LNCAP (cell line): ENCODE measurements around the gene AJUBA.
A peak's percentile ranks its signal among the peaks of the same experiment; 100 is the strongest.

Experiments used
- TF ChIP-seq, protein P1 (sequence below): fragments of 450-650 bp; IDR thresholded peaks from 2 replicates; pipeline ENCODE4 v1.5.1; 2017; ENCODE audit warnings: mild to moderate bottlenecking

The AJUBA gene

DNA sequence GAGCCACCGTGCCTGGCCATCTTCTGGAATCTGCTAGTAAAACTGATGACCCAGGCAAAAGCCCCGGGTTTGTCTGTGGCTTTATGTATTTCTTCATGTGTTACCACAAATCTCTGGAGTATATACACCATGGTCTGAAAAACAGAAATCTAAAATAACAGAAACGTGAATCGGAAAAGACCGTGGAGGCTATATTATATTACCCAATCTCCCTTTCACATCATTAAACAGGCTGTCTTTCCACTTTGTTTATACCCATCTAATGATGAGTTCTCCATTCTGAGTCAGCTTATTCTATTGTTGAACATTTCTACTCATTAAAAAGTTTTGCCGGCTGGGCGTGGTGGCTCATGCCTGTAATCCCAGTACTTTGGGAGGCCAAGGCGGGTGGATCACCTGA is 9.5 kb upstream of the AJUBA start:
- TF ChIP-seq, protein P1, sequence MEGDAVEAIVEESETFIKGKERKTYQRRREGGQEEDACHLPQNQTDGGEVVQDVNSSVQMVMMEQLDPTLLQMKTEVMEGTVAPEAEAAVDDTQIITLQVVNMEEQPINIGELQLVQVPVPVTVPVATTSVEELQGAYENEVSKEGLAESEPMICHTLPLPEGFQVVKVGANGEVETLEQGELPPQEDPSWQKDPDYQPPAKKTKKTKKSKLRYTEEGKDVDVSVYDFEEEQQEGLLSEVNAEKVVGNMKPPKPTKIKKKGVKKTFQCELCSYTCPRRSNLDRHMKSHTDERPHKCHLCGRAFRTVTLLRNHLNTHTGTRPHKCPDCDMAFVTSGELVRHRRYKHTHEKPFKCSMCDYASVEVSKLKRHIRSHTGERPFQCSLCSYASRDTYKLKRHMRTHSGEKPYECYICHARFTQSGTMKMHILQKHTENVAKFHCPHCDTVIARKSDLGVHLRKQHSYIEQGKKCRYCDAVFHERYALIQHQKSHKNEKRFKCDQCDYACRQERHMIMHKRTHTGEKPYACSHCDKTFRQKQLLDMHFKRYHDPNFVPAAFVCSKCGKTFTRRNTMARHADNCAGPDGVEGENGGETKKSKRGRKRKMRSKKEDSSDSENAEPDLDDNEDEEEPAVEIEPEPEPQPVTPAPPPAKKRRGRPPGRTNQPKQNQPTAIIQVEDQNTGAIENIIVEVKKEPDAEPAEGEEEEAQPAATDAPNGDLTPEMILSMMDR = no peak

DNA sequence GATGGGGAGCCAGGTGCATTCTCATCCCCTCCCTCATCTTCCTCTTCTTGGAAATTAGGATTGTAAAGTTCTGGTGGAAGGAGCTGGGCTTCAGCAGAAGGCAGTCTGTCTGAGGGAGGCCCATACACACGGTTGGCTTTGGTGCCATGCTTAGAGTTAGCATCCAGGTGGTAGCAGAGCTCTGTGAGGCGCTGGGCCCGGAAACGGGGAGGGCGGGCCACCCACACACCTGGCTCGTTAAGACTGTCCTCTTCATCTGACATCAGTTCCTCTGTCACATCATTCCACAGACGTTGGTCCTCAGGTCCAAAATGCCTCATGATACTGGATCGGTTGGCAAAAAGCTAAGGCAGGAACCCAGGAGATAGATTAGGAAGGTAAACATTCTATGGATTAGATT is 4.9 kb upstream of the AJUBA start:
- TF ChIP-seq, protein P1 = no peak

DNA sequence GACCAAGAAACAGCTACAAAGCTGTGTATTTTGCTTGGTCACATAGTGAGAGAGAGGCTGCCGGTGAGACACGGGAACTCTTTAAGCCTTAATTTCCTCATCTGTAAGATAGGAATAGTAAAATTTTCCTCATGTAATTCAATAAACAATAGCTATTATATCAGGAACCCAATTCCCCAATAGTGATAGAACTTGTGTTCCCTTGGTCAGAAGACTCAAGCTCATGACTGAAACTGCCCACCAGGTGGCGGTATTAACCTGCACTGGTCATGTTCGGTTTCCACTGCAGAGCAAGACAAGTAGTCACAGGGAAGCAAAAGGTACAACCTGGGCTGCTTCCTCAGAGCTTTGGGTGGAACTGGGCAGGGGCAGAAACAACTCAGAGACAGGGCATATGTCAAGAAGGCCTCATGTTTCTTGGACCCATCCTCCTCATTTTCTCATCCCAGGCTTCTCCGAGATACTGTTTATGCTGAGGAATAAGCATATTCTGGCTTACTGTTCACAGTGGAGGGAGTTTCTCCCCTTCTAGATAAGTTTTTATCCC is 4.2 kb upstream of the AJUBA start:
- TF ChIP-seq, protein P1 = peak; percentile 88

DNA sequence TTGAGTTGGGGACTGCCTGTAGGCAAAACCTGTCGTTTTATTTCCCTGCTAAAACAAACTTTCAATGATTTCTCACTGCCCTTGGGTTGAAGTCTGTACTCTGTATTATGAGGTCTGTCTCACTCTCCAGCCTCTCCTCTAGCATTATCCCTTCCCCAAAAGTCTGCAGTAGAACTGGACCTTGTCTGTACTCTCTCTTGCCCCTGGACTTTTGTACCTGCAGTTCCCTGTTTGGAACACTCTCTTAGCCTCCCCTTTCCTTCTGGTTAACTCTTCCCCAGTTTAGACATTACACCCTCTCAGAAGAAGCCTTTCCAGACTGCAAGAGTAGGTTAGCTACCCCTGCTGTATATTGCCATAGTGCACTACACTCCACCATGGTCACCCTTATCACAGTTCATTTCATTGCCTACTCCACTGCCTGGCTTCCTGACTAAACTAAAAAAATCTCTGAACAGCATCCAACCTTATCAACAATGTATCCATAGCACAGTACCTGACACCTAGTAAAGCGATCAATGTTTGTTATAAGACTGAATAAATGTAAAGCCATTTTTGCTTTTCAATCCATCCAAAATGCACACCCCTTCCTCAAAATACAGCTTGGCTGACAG is 3.6 kb upstream of the AJUBA start:
- TF ChIP-seq, protein P1 = no peak

DNA sequence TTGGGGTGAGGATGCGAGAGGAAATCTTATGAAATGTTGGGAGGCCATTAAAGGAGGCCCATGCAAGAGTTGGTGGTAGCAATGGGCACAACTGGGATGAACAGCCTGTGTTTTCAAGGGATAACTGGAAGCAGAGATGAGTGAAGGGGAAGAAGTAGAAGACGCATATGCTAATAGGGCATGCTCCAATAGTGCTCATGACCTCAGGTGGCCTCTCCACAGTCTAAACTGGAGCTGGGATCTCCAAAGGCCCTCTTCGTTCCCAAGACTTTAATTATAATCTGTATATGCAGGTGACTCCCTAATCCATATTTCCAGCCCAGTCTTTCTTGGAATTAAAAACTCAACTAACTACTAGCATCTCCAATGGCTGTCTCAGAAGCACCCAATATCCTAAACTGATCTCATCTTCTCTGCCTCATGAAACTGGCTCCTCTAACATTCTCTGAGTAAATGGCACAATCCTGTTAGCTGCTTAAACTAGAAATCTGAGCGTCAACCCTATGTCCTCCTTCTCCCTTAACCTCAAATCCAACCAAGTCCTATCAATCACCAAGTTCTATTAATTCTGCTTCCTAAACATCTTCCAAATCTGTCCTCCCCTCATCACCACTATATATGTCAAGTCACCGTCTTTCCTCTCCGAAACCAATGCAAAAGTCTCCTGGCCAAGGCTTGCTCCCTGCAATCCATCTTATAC is 2.8 kb upstream of the AJUBA start:
- TF ChIP-seq, protein P1 = no peak

DNA sequence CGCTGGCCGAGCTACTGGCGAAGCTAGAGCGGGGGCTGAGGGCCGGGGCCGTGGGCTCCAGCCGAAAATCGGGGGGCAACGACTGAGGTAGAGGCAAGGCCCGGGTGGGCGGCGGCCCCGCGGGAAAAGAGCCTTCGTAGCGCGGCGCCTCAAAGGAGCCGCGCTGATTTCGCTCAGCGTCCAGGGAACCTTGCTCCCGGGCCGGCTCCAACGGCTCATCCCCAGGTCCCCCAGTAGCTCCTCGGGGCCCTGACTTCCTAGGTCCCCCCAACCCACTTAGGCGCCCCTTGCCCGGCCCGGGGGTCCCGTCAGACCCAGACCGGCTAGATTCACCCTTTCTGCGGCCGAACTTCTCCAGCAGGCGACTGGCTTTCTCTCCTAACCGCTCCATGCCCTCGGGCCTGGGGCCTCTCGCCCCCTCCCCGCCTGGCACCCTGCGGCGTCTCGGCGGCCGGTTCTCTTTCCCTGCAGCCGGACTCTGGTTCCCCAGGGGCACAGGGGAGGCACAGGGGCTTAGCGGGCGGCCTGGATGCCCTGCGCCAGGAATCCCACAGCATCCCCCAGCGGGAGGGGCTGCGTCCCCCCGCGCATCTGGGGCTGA is 375 bp downstream of the AJUBA start:
- TF ChIP-seq, protein P1 = no peak

DNA sequence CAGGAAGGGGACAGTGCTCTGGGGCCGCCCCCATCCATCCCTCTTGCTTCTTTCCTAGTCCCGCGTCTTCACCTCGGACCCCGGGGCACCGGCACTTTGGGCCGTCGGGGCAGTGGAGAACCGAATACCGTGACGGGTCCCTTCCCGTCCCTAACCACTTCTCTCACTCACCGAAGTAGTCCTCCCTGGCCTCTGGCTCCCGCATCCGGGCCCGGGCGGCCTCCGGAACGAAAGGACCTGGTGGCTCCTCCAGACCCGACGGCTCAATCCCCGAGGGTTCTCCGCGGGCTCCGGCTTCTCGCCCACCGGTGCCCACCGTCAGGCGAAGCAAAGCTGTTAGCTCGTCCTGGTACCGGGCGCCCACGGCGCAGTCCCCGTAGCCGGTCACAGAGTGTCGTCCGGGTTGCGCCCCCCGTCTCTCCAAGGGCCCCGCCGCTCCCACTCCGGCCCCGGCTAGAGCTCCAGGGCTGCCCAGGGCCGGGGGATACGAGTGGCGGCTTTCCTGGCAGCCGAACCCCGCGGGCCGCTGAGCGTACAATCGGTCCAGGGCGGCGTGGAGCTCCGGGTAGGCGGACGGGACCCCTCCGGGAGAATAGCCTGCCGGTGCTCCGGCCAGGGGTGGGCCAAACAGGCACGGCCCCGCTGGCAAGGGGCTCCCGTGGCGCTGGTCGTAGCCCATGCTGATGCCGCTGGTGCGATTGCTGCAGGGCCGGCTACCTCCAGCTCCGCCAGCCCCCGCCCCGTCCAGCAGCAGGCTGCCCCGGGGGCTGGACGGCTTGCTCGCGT is 1.1 kb downstream of the AJUBA start:
- TF ChIP-seq, protein P1 = no peak
